GM12878 (cell line): ENCODE data around the gene ULK1. TPM values are rescaled to one million over a fixed set of nuclear protein-coding genes. Genes with fewer than 3 reads are reported as not detected.

Experiments used
- CBFB ChIP-seq: IDR thresholded peaks from 2 replicates; pipeline ENCODE4 v1.6.1; 2016; ENCODE audit warnings: antibody characterized with exemption, low read depth
- ESRRA ChIP-seq: IDR thresholded peaks from 2 replicates; pipeline ENCODE4 v1.6.1; 2012; ENCODE audit warnings: mild to moderate bottlenecking, low read length, improper control_type of control experiment
- HCFC1 ChIP-seq: fragments of 150-350 bp; IDR thresholded peaks from 2 replicates; pipeline ENCODE4 v1.6.1; 2014; ENCODE audit warnings: low read length
- JUNB ChIP-seq: IDR thresholded peaks from 2 replicates; pipeline ENCODE4 v1.6.1; 2016; ENCODE audit warnings: antibody characterized with exemption, mild to moderate bottlenecking
- NFXL1 ChIP-seq: fragments of 450-650 bp; IDR thresholded peaks from 2 replicates; pipeline ENCODE4 v1.6.1; 2017; ENCODE audit warnings: antibody characterized with exemption, mild to moderate bottlenecking, borderline replicate concordance
- NR2C2 ChIP-seq: IDR thresholded peaks from 2 replicates; pipeline ENCODE4 v1.6.1; 2011; ENCODE audit warnings: borderline replicate concordance, low read depth; ENCODE audit not compliant: control insufficient read depth, insufficient read length
- SRF ChIP-seq, 2 experiments: IDR thresholded peaks; 2 replicates each; pipeline ENCODE4 v1.6.1; 2011; ENCODE audit warnings: low read depth in 2 of 2, low read length in 2 of 2, mild to moderate bottlenecking in 1 of 2, moderate library complexity in 1 of 2
- TCF3 ChIP-seq: IDR thresholded peaks from 2 replicates; pipeline ENCODE4 v1.6.1; 2012; ENCODE audit warnings: low read depth, mild to moderate bottlenecking, low read length, borderline replicate concordance; ENCODE audit not compliant: insufficient read depth
- ZNF687 ChIP-seq: fragments of 450-650 bp; IDR thresholded peaks from 2 replicates; pipeline ENCODE4 v1.6.1; 2017; ENCODE audit warnings: mild to moderate bottlenecking, moderate library complexity
- polyA plus RNA-seq, 11 experiments: library from polyadenylated mRNA; depleted of rRNA in 4 of 11; unstranded in 6 of 11; stranded (reverse) in 5 of 11; fragments of >200 nt; fragmentation: Nextera tagmentation in 4 of 11; fragmentation: Illumina TruSeq in 1 of 11; extraction: Ambion mirVana in 4 of 11; extraction: Trizol in 1 of 11; gene quantifications; 1 replicate in 1 of 11; 2 replicates in 10 of 11; pipeline versions ENCODE4 v1.2.1 to v1.2.3, GENCODE V29; 2011 to 2016; ENCODE audit warnings: inconsistent platforms in 2 of 11, missing spikeins in 2 of 11, low read depth in 1 of 11
- total RNA-seq, 4 experiments: library from RNA; depleted of rRNA in 3 of 4; stranded (reverse); fragments of >200 nt in 3 of 4; fragmentation: Illumina TruSeq in 1 of 4; extraction: Trizol in 1 of 4; gene quantifications; 2 replicates each; pipeline versions ENCODE4 v1.2.1 to v1.2.3, GENCODE V29; 2013 to 2021
- TF ChIP-seq, protein P1 (sequence below): IDR thresholded peaks from 2 replicates; pipeline ENCODE4 v1.6.1; 2012; ENCODE audit warnings: low read depth, low read length, improper control_type of control experiment

The ULK1 gene
- total and polyA plus RNA-seq, 10 of the 15 experiments (the other 5 are each of a cell fraction or from before 2014, with no cell fraction given) = 0.13 to 14.1 (median 1.5) TPM

DNA sequence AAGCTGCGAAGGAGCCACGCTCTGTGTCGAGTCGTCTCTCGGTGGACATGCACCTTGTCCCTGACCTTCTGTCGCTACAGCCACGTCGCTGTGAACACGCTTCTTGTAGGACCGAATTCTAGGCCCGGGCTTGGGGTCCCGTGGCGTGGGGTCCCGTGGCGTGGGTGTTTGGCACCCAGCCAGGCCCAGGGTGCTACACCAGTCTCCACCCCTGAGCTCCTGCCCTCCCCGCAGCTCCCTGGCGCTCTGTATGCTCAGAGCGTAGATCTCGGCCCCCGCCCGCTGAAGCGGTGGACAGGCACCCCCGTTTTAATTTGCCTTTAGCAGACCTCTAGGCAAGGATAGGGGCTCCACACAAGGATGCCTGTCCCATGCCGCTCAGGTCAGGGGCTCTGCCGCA lies 49.8 kb upstream of the ULK1 start (continued):
- no peak for TF ChIP-seq ZNF687
- no peak for TF ChIP-seq CBFB
- TF ChIP-seq SRF (IDR thresholded peaks at IDR 0.05; ENCODE audit: low read depth in 2 of 2, low read length in 2 of 2) = no peak
- no peak for TF ChIP-seq ESRRA
- no peak for TF ChIP-seq NFXL1
- TF ChIP-seq TCF3 = no peak
- no peak for TF ChIP-seq NR2C2
- TF ChIP-seq, protein P1, sequence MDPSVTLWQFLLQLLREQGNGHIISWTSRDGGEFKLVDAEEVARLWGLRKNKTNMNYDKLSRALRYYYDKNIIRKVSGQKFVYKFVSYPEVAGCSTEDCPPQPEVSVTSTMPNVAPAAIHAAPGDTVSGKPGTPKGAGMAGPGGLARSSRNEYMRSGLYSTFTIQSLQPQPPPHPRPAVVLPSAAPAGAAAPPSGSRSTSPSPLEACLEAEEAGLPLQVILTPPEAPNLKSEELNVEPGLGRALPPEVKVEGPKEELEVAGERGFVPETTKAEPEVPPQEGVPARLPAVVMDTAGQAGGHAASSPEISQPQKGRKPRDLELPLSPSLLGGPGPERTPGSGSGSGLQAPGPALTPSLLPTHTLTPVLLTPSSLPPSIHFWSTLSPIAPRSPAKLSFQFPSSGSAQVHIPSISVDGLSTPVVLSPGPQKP = no peak
- TF ChIP-seq HCFC1 = no peak
- no peak for TF ChIP-seq JUNB
